ENCODE data around the gene LCN6. TPM values are rescaled to one million over a fixed set of nuclear protein-coding genes. Genes with fewer than 3 reads are reported as not detected.

The LCN6 gene
- total and polyA plus RNA-seq, 7 donors, result 1.2 to 19.1 (median 5.9) TPM

GRCh38 chr9:136793086-136793946, 45.0 kb upstream of the LCN6 start:
- H3K27me3 ChIP-seq, result peaks cover 8 to 27% (median 13%) of the 10 kb centered on the region in 3 donors
- no peaks in the 10 kb centered on the region for H3K36me3 ChIP-seq
- TF ChIP-seq POLR2AphosphoS5 (IDR thresholded peaks at IDR 0.05) (no peak), EP300 (IDR thresholded peaks at IDR 0.05) (no peak), POLR2A (IDR thresholded peaks at IDR 0.05) (no peak)
- TF ChIP-seq, protein P1, sequence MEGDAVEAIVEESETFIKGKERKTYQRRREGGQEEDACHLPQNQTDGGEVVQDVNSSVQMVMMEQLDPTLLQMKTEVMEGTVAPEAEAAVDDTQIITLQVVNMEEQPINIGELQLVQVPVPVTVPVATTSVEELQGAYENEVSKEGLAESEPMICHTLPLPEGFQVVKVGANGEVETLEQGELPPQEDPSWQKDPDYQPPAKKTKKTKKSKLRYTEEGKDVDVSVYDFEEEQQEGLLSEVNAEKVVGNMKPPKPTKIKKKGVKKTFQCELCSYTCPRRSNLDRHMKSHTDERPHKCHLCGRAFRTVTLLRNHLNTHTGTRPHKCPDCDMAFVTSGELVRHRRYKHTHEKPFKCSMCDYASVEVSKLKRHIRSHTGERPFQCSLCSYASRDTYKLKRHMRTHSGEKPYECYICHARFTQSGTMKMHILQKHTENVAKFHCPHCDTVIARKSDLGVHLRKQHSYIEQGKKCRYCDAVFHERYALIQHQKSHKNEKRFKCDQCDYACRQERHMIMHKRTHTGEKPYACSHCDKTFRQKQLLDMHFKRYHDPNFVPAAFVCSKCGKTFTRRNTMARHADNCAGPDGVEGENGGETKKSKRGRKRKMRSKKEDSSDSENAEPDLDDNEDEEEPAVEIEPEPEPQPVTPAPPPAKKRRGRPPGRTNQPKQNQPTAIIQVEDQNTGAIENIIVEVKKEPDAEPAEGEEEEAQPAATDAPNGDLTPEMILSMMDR (IDR thresholded peaks at IDR 0.05), result no peak
- DNase-seq, result no peak
- H3K9me3 ChIP-seq, result no peaks in the 10 kb centered on the region
- intact Hi-C loops (cut with DNase I), result loop anchor here (5.0 kb wide), 2 partner anchors 74 to 94 kb away; partner anchors contain the start of genes EDF1 and TRAF2
- 33 to 68% methylated on average over 17 of the region's 17 CpGs for whole genome bisulfite sequencing, 2 donors
- peaks cover 0 to 22% (median 20%) of the 10 kb centered on the region in 4 donors for H3K4me1 ChIP-seq
- H3K27ac ChIP-seq, result no peak overlapping the region
- H3K4me3 ChIP-seq, result no peak overlapping the region

DNA sequence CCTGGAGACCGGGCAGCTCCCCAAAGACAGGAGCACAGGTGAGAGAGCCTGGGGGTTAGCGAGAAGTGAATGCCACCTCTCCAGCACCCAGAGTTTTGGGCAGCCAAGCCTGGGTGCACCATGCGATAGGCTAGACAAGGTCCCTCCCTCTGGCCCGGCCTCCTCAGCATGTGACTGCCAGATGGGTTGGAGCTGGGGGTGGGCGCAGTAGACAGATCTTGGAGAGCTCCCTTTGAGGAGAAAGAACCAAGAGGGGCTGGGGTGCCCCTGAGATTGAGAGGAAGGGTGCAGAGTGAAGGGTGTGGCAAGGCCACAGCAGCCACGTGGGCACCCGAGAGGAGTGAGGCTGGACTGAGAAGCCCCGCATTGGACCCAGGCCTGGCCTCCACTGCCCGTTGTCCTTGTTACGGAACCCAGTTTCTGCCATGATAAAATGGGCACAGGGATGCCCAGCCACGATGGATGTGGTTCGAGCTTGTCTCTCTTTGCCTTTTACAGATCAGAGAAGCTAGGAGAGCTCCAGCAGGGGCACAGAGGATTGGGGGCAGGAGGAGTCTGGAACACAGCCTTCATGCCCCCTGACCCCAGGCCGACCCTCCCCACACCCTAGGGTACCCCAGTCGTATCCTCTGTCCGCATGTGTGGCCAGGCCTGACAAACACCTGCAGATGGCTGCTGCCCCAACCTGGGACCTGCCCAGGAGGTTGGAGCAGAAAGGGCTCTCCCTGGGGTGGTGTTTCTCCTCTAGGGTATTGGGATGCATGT, 44.2 kb upstream of the LCN6 start:
- Histone ChIP-seq H3K36me3 (no peaks in the 10 kb centered on the region), H3K4me1 (peaks cover 0 to 22% (median 20%) of the 10 kb centered on the region in 4 donors), H3K9me3 (no peaks in the 10 kb centered on the region), H3K4me3 (no peak overlapping the region), H3K27ac (peak overlapping the region in 1 of 4 donors; percentile 95), H3K27me3 (peaks cover 1 to 19% (median 5%) of the 10 kb centered on the region in 3 donors)
- intact Hi-C loops (cut with DNase I), result loop anchor here (5.0 kb wide), 2 partner anchors 75 to 95 kb away; partner anchors contain the start of genes EDF1 and TRAF2
- WGBS, 2 donors, result 21 to 66% methylated on average over 15 of the region's 15 CpGs
- no peak for DNase-seq
- TF ChIP-seq POLR2A (IDR thresholded peaks at IDR 0.05) (no peak), POLR2AphosphoS5 (IDR thresholded peaks at IDR 0.05) (no peak)
- TF ChIP-seq, protein P1 (IDR thresholded peaks at IDR 0.05), result no peak

DNA sequence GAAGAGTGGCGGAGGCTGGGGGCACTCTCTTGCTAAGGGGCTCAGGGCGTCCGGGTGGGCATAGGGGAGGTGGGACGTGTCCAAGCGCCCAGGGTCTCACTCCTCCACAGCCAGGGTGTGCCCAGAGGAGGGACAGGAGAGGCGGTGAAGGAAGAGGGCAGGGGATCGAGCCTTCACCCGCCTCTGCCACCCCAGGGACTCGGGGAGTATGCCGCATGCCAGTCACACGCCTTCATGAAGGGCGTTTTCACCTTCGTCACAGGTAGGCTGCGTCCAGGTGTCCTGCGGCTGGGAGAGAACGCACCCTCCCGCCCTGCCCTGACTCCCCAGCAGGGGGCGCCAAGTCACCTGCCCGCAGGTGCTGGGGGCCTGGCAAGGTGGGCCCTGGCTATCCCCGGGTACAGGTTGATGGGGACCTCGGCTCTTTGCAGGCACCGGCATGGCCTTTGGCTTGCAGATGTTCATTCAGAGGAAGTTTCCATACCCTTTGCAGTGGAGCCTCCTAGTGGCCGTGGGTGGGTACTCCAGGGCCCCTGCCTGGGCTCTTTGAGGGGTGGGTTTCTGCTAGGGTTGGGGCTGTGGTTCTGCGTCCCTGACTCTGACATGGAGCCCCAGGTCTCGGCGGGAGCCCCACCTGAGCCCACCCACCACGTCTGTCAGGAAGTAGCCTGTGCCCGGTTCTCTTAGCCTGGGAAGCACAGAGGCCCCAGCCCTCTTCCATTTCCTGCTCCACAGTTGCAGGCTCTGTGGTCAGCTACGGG, 43.4 kb upstream of the LCN6 start:
- Histone ChIP-seq H3K27me3 (peaks cover 0 to 11% (median 0%) of the 10 kb centered on the region in 3 donors), H3K4me1 (peaks cover 0 to 22% (median 20%) of the 10 kb centered on the region in 4 donors), H3K9me3 (no peaks in the 10 kb centered on the region), H3K27ac (peak overlapping the region; percentile 84 to 95 (median 90)), H3K4me3 (peak overlapping the region; percentile 43 to 76 (median 68)), H3K36me3 (no peaks in the 10 kb centered on the region)
- intact Hi-C loops (cut with DNase I), result loop anchor here (2.0 to 5.0 kb wide), 3 partner anchors 55 to 96 kb away; partner anchors contain the start of genes EDF1 and TRAF2
- DNase-seq, result no peak
- 1 to 2% methylated on average over 29 of the region's 29 CpGs for WGBS, 2 donors
- TF ChIP-seq POLR2AphosphoS5 (IDR thresholded peaks at IDR 0.05), result no peak
- TF ChIP-seq, protein P1 (IDR thresholded peaks at IDR 0.05), result peak; percentile 61 to 95 (median 72)
- TF ChIP-seq EP300 (IDR thresholded peaks at IDR 0.05), result no peak
- TF ChIP-seq POLR2A (IDR thresholded peaks at IDR 0.05), result no peak
